ENCODE data around the gene SLC45A1. TPM values are rescaled to one million over a fixed set of nuclear protein-coding genes. Genes with fewer than 3 reads are reported as not detected.

SLC45A1 gene
- total RNA-seq, 1 experiment from 2014 or later = 13.8 TPM

DNA sequence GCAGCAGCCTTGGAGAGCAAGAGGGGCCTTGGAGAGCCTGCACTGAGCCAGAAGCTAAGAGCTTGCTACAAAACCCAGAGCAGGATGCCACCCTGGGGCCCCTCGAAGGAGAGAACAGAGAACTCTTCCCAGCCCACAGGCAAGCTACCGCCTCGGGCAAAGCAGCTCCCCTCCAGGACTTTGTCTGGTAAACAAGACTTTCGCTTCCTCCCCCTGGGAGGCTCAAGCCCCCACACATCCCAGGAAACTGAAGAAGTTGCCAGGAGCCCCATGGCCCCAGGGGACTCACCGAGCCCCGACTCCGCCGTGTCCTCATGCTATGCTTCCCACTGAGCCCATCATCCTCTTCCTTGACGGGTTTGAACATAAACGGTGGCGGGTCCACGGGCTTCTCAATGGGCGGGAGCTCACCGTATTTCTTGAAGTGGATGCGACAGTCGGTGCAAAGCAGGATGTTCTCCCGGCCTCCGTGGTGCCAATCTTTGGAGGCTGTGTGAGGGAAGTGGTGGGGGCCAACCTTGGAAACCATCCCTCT, 45.9 kb downstream of the SLC45A1 start (continued):
- TF ChIP-seq JUND (IDR thresholded peaks at IDR 0.05) (no peak), MAX (IDR thresholded peaks at IDR 0.05) (no peak), EZH2 (IDR thresholded peaks at IDR 0.05) (no peak), CBX3 (IDR thresholded peaks at IDR 0.05; ENCODE audit: low read depth) (no peak), FOSL1 (IDR thresholded peaks at IDR 0.05; ENCODE audit: low read depth) (no peak), CEBPB (IDR thresholded peaks at IDR 0.05; ENCODE audit: low read depth) (no peak), POLR2AphosphoS5 (IDR thresholded peaks at IDR 0.05; ENCODE audit: low read depth, low read length) (no peak), ATF3 (IDR thresholded peaks at IDR 0.05) (no peak)
- TF ChIP-seq, protein P1, sequence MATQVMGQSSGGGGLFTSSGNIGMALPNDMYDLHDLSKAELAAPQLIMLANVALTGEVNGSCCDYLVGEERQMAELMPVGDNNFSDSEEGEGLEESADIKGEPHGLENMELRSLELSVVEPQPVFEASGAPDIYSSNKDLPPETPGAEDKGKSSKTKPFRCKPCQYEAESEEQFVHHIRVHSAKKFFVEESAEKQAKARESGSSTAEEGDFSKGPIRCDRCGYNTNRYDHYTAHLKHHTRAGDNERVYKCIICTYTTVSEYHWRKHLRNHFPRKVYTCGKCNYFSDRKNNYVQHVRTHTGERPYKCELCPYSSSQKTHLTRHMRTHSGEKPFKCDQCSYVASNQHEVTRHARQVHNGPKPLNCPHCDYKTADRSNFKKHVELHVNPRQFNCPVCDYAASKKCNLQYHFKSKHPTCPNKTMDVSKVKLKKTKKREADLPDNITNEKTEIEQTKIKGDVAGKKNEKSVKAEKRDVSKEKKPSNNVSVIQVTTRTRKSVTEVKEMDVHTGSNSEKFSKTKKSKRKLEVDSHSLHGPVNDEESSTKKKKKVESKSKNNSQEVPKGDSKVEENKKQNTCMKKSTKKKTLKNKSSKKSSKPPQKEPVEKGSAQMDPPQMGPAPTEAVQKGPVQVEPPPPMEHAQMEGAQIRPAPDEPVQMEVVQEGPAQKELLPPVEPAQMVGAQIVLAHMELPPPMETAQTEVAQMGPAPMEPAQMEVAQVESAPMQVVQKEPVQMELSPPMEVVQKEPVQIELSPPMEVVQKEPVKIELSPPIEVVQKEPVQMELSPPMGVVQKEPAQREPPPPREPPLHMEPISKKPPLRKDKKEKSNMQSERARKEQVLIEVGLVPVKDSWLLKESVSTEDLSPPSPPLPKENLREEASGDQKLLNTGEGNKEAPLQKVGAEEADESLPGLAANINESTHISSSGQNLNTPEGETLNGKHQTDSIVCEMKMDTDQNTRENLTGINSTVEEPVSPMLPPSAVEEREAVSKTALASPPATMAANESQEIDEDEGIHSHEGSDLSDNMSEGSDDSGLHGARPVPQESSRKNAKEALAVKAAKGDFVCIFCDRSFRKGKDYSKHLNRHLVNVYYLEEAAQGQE (IDR thresholded peaks at IDR 0.05; ENCODE audit: low read depth) = no peak

DNA sequence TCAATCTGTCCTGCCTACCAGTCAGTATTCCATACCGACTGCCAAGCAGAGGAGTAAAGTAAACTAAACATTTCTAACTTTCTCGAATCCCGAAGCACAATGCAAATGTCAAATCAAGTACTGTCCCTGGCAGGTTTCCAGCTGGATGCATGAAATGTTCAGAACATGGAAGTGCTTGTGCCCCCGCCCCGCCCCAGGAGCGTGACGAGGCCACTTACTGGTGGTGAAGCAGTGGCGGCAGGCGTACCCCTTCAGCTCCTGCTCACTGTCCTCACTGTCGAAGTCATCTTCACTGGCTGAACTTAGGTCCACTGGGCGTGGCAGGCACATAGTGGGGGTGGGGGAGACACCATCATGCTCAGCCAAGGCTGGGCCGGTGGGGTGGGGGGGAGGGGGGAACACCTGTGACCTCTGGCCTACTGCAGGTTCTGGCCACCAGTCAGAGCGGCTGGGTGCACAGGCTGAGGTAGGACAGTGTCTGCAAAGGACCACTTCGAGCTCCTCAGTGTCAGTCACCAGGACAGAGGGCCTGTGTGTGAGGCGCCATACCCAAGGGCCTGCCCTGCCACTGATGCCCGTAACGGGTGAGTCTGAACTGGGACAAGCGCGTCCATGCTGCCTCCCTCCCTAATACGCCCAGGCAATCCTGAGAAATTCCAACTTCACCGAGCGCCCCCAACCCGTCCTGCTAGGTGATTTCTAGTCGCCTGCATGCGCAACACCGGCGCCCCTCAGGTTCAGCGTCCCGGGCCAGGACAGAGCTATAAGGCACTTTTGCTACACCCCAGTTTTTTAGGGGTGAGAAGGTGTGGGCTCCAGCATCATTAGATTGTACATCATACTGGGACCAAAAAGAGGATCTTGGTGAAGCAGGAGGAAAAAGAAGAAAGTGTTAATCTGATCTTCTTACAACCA, 46.9 kb downstream of the SLC45A1 start:
- TF ChIP-seq POLR2A (IDR thresholded peaks at IDR 0.05; ENCODE audit: borderline replicate concordance, extremely low read depth, insufficient read depth, insufficient read length) (no peak), SRF (IDR thresholded peaks at IDR 0.05; ENCODE audit: low read depth) (no peak), POLR2AphosphoS5 (IDR thresholded peaks at IDR 0.05; ENCODE audit: low read depth, low read length) (no peak), TCF7L2 (IDR thresholded peaks at IDR 0.05; ENCODE audit: borderline replicate concordance, extremely low read depth, insufficient read depth, insufficient read length) (no peak), ZFX (IDR thresholded peaks at IDR 0.05) (no peak), YY1 (IDR thresholded peaks at IDR 0.05; ENCODE audit: extremely low read depth, insufficient replicate concordance, low read depth, low read length) (no peak), CBX3 (IDR thresholded peaks at IDR 0.05; ENCODE audit: low read depth) (no peak), EZH2 (IDR thresholded peaks at IDR 0.05) (no peak), EZH2phosphoT487 (IDR thresholded peaks at IDR 0.05; ENCODE audit: borderline replicate concordance) (no peak)
- TF ChIP-seq, protein P2, sequence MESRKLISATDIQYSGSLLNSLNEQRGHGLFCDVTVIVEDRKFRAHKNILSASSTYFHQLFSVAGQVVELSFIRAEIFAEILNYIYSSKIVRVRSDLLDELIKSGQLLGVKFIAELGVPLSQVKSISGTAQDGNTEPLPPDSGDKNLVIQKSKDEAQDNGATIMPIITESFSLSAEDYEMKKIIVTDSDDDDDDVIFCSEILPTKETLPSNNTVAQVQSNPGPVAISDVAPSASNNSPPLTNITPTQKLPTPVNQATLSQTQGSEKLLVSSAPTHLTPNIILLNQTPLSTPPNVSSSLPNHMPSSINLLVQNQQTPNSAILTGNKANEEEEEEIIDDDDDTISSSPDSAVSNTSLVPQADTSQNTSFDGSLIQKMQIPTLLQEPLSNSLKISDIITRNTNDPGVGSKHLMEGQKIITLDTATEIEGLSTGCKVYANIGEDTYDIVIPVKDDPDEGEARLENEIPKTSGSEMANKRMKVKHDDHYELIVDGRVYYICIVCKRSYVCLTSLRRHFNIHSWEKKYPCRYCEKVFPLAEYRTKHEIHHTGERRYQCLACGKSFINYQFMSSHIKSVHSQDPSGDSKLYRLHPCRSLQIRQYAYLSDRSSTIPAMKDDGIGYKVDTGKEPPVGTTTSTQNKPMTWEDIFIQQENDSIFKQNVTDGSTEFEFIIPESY (IDR thresholded peaks at IDR 0.05; ENCODE audit: extremely low read depth, insufficient replicate concordance, low read length) = no peak
- Histone ChIP-seq H3K79me2 (ENCODE audit: insufficient read depth, low read length) (no peaks in the 10 kb centered on the region; the same call in none of the 2 replicates), H3K9ac (ENCODE audit: low read length) (no peak overlapping the region), H3K9me3 (ENCODE audit: control insufficient read depth in 1 of 2, insufficient read depth in 1 of 2, low read depth in 1 of 2, low read length in 2 of 2) (no peaks in the 10 kb centered on the region), H3K4me1 (ENCODE audit: control insufficient read depth in 1 of 2, insufficient read depth in 2 of 2, low read length in 2 of 2) (no peaks in the 10 kb centered on the region), H3K9me2 (ENCODE audit: insufficient read depth) (no peaks in the 10 kb centered on the region), H3K27ac (ENCODE audit: low read depth, low read length) (no peak overlapping the region), H3K4me2 (ENCODE audit: low read length) (no peak overlapping the region), H4K20me1 (ENCODE audit: insufficient read depth) (no peaks in the 10 kb centered on the region), H3K27me3 (ENCODE audit: insufficient read depth, low read length) (no peaks in the 10 kb centered on the region), H3K4me3 (replicated peaks in 1 of 2; ENCODE audit: low read depth in 1 of 2, low read length in 2 of 2) (no peak overlapping the region), H2AFZ (ENCODE audit: low read depth, low read length, poor library complexity, severe bottlenecking) (no peak overlapping the region), H3K36me3 (ENCODE audit: control insufficient read depth in 1 of 2, insufficient read depth in 2 of 2, low read length in 2 of 2) (peaks cover 0 to 7% of the 10 kb centered on the region in 2 experiments; a peak in 1 of 4 replicates)
- ChIA-PET POLR2A (no interaction called here), RAD21 (ENCODE audit: low non-redundant PET in 1 of 2, low total read pairs in 2 of 2, uncharacterized antibody in 2 of 2, unreplicated experiment in 2 of 2) (no interaction called here), CTCF (no interaction called here)
- ATAC-seq (no peak), DNase-seq (ENCODE audit: low read depth, low spot score) (no peak)
- intact Hi-C loops (cut with micrococcal nuclease) = no loop called here
- no TSS peak for BruUV-seq (replicated peaks)

Measured in HCT116 (cell line).